ENCODE results near the gene EMILIN1.

Gene EMILIN1

GRCh38 chr2:27093430-27094352 is 15.3 kb downstream of the EMILIN1 start:
- Histone ChIP-seq H3K27ac (ENCODE audit: low read depth, low read length) (no peak overlapping the region), H3K36me3 (ENCODE audit: control insufficient read depth in 5 of 5, insufficient read depth in 5 of 5, low read length in 5 of 5) (peaks cover 0 to 3% (median 0%) of the 10 kb centered on the region in 5 donors), H3K9ac (ENCODE audit: low read length in 5 of 5) (no peak overlapping the region), H3K4me3 (ENCODE audit: low read depth in 1 of 5, low read length in 5 of 5) (no peak overlapping the region), H3K4me1 (ENCODE audit: control insufficient read depth in 5 of 5, insufficient read depth in 5 of 5, low read length in 5 of 5) (peaks cover 6 to 19% (median 13%) of the 10 kb centered on the region in 5 donors), H3K9me3 (ENCODE audit: control insufficient read depth in 5 of 5, low read length in 5 of 5) (no peaks in the 10 kb centered on the region), H3K27me3 (ENCODE audit: control insufficient read depth in 5 of 5, insufficient read depth in 4 of 5, low read length in 5 of 5) (no peaks in the 10 kb centered on the region)

- Histone ChIP-seq H3K9ac (ENCODE audit: low read length in 5 of 5) (no peak overlapping the region), H3K9me3 (ENCODE audit: control insufficient read depth in 5 of 5, low read length in 5 of 5) (no peaks in the 10 kb centered on the region), H3K4me1 (ENCODE audit: control insufficient read depth in 5 of 5, insufficient read depth in 5 of 5, low read length in 5 of 5) (peaks cover 6 to 19% (median 13%) of the 10 kb centered on the region in 5 donors), H3K36me3 (ENCODE audit: control insufficient read depth in 5 of 5, insufficient read depth in 5 of 5, low read length in 5 of 5) (peaks cover 0 to 4% (median 0%) of the 10 kb centered on the region in 5 donors), H3K27ac (ENCODE audit: low read depth, low read length) (no peak overlapping the region), H3K4me3 (ENCODE audit: low read depth in 1 of 5, low read length in 5 of 5) (no peak overlapping the region), H3K27me3 (ENCODE audit: control insufficient read depth in 5 of 5, insufficient read depth in 4 of 5, low read length in 5 of 5) (no peaks in the 10 kb centered on the region)
Measured at GRCh38 chr2:27094353-27094984, 16.1 kb downstream of the EMILIN1 start.

GRCh38 chr2:27095427-27095744 is 17.0 kb downstream of the EMILIN1 start:
- H3K9ac ChIP-seq (ENCODE audit: low read length in 5 of 5) = no peak overlapping the region
- H3K27ac ChIP-seq (ENCODE audit: low read depth, low read length) = no peak overlapping the region
- H3K36me3 ChIP-seq (ENCODE audit: control insufficient read depth in 5 of 5, insufficient read depth in 5 of 5, low read length in 5 of 5) = peaks cover 0 to 6% (median 0%) of the 10 kb centered on the region in 5 donors
- peaks cover 6 to 19% (median 13%) of the 10 kb centered on the region in 5 donors for H3K4me1 ChIP-seq (ENCODE audit: control insufficient read depth in 5 of 5, insufficient read depth in 5 of 5, low read length in 5 of 5)
- H3K4me3 ChIP-seq (ENCODE audit: low read depth in 1 of 5, low read length in 5 of 5) = peak overlapping the region in 1 of 5 donors; percentile 70
- no peaks in the 10 kb centered on the region for H3K27me3 ChIP-seq (ENCODE audit: control insufficient read depth in 5 of 5, insufficient read depth in 4 of 5, low read length in 5 of 5)
- H3K9me3 ChIP-seq (ENCODE audit: control insufficient read depth in 5 of 5, low read length in 5 of 5) = no peaks in the 10 kb centered on the region

- Histone ChIP-seq H3K9me3 (ENCODE audit: control insufficient read depth in 5 of 5, low read length in 5 of 5) (no peaks in the 10 kb centered on the region), H3K4me3 (ENCODE audit: low read depth in 1 of 5, low read length in 5 of 5) (peak overlapping the region; percentile 46 to 70 (median 62)), H3K4me1 (ENCODE audit: control insufficient read depth in 5 of 5, insufficient read depth in 5 of 5, low read length in 5 of 5) (peaks cover 6 to 19% (median 13%) of the 10 kb centered on the region in 5 donors), H3K27ac (ENCODE audit: low read depth, low read length) (no peak overlapping the region), H3K9ac (ENCODE audit: low read length in 5 of 5) (peak overlapping the region in 2 of 5 donors; percentile 4 to 53), H3K36me3 (ENCODE audit: control insufficient read depth in 5 of 5, insufficient read depth in 5 of 5, low read length in 5 of 5) (peaks cover 0 to 6% (median 0%) of the 10 kb centered on the region in 5 donors), H3K27me3 (ENCODE audit: control insufficient read depth in 5 of 5, insufficient read depth in 4 of 5, low read length in 5 of 5) (no peaks in the 10 kb centered on the region)
Measured at GRCh38 chr2:27095745-27096651, 17.6 kb downstream of the EMILIN1 start.

GRCh38 chr2:27096748-27097297 is 18.4 kb downstream of the EMILIN1 start:
- peaks cover 6 to 19% (median 13%) of the 10 kb centered on the region in 5 donors for H3K4me1 ChIP-seq (ENCODE audit: control insufficient read depth in 5 of 5, insufficient read depth in 5 of 5, low read length in 5 of 5)
- no peak overlapping the region for H3K27ac ChIP-seq (ENCODE audit: low read depth, low read length)
- H3K9me3 ChIP-seq (ENCODE audit: control insufficient read depth in 5 of 5, low read length in 5 of 5) = no peaks in the 10 kb centered on the region
- peak overlapping the region in 1 of 5 donors; percentile 4 for H3K9ac ChIP-seq (ENCODE audit: low read length in 5 of 5)
- H3K4me3 ChIP-seq (ENCODE audit: low read depth in 1 of 5, low read length in 5 of 5) = peak overlapping the region in 3 of 5 donors; percentile 11 to 69 (median 60)
- peaks cover 0 to 6% (median 0%) of the 10 kb centered on the region in 5 donors for H3K36me3 ChIP-seq (ENCODE audit: control insufficient read depth in 5 of 5, insufficient read depth in 5 of 5, low read length in 5 of 5)
- no peaks in the 10 kb centered on the region for H3K27me3 ChIP-seq (ENCODE audit: control insufficient read depth in 5 of 5, insufficient read depth in 4 of 5, low read length in 5 of 5)

GRCh38 chr2:27097341-27097740 is 18.9 kb downstream of the EMILIN1 start:
- Histone ChIP-seq H3K4me3 (ENCODE audit: low read depth in 1 of 5, low read length in 5 of 5) (no peak overlapping the region), H3K27me3 (ENCODE audit: control insufficient read depth in 5 of 5, insufficient read depth in 4 of 5, low read length in 5 of 5) (no peaks in the 10 kb centered on the region), H3K9me3 (ENCODE audit: control insufficient read depth in 5 of 5, low read length in 5 of 5) (no peaks in the 10 kb centered on the region), H3K9ac (ENCODE audit: low read length in 5 of 5) (no peak overlapping the region), H3K4me1 (ENCODE audit: control insufficient read depth in 5 of 5, insufficient read depth in 5 of 5, low read length in 5 of 5) (peaks cover 6 to 19% (median 13%) of the 10 kb centered on the region in 5 donors), H3K36me3 (ENCODE audit: control insufficient read depth in 5 of 5, insufficient read depth in 5 of 5, low read length in 5 of 5) (peaks cover 0 to 6% (median 0%) of the 10 kb centered on the region in 5 donors), H3K27ac (ENCODE audit: low read depth, low read length) (no peak overlapping the region)

GRCh38 chr2:27099334-27099955 is 21.0 kb downstream of the EMILIN1 start:
- peaks cover 6 to 19% (median 13%) of the 10 kb centered on the region in 5 donors for H3K4me1 ChIP-seq (ENCODE audit: control insufficient read depth in 5 of 5, insufficient read depth in 5 of 5, low read length in 5 of 5)
- H3K9ac ChIP-seq (ENCODE audit: low read length in 5 of 5) = peak overlapping the region in 1 of 5 donors; percentile 4
- H3K9me3 ChIP-seq (ENCODE audit: control insufficient read depth in 5 of 5, low read length in 5 of 5) = no peaks in the 10 kb centered on the region
- H3K27ac ChIP-seq (ENCODE audit: low read depth, low read length) = no peak overlapping the region
- H3K4me3 ChIP-seq (ENCODE audit: low read depth in 1 of 5, low read length in 5 of 5) = no peak overlapping the region
- peaks cover 0 to 5% (median 0%) of the 10 kb centered on the region in 5 donors for H3K27me3 ChIP-seq (ENCODE audit: control insufficient read depth in 5 of 5, insufficient read depth in 4 of 5, low read length in 5 of 5)
- H3K36me3 ChIP-seq (ENCODE audit: control insufficient read depth in 5 of 5, insufficient read depth in 5 of 5, low read length in 5 of 5) = peaks cover 0 to 3% (median 0%) of the 10 kb centered on the region in 5 donors

- peaks cover 6 to 19% (median 13%) of the 10 kb centered on the region in 5 donors for H3K4me1 ChIP-seq (ENCODE audit: control insufficient read depth in 5 of 5, insufficient read depth in 5 of 5, low read length in 5 of 5)
- H3K36me3 ChIP-seq (ENCODE audit: control insufficient read depth in 5 of 5, insufficient read depth in 5 of 5, low read length in 5 of 5) = peaks cover 0 to 2% (median 0%) of the 10 kb centered on the region in 5 donors
Measured at GRCh38 chr2:27100036-27100435, 21.6 kb downstream of the EMILIN1 start.

GRCh38 chr2:27102329-27102728 is 23.9 kb downstream of the EMILIN1 start:
- Histone ChIP-seq H3K36me3 (ENCODE audit: control insufficient read depth in 5 of 5, insufficient read depth in 5 of 5, low read length in 5 of 5) (peaks cover 0 to 2% (median 0%) of the 10 kb centered on the region in 5 donors), H3K27ac (ENCODE audit: low read depth, low read length) (no peak overlapping the region), H3K9ac (ENCODE audit: low read length in 5 of 5) (no peak overlapping the region), H3K27me3 (ENCODE audit: control insufficient read depth in 5 of 5, insufficient read depth in 4 of 5, low read length in 5 of 5) (peaks cover 0 to 7% (median 0%) of the 10 kb centered on the region in 5 donors), H3K4me1 (ENCODE audit: control insufficient read depth in 5 of 5, insufficient read depth in 5 of 5, low read length in 5 of 5) (peaks cover 0 to 2% (median 0%) of the 10 kb centered on the region in 5 donors), H3K9me3 (ENCODE audit: control insufficient read depth in 5 of 5, low read length in 5 of 5) (no peaks in the 10 kb centered on the region), H3K4me3 (ENCODE audit: low read depth in 1 of 5, low read length in 5 of 5) (no peak overlapping the region)

More at GRCh38 chr2:27100036-27100435, 21.6 kb downstream of the EMILIN1 start:
- Histone ChIP-seq H3K27me3 (ENCODE audit: control insufficient read depth in 5 of 5, insufficient read depth in 4 of 5, low read length in 5 of 5) (peaks cover 0 to 7% (median 0%) of the 10 kb centered on the region in 5 donors), H3K4me3 (ENCODE audit: low read depth in 1 of 5, low read length in 5 of 5) (no peak overlapping the region), H3K9ac (ENCODE audit: low read length in 5 of 5) (no peak overlapping the region), H3K27ac (ENCODE audit: low read depth, low read length) (no peak overlapping the region), H3K9me3 (ENCODE audit: control insufficient read depth in 5 of 5, low read length in 5 of 5) (no peaks in the 10 kb centered on the region)
